GM18502 (cell line): ENCODE results near the gene GSTA5.
"Not testable (repeated sequence)": the region's sequence is repeated elsewhere in the genome, so short reads cannot be mapped to it uniquely, and the experiment has no call there.

Source experiments
- ATAC-seq: cut with Tn5 transposase; IDR thresholded peaks from one replicate; pipeline ENCODE4 v1.9.1; 2021; ENCODE audit warnings: mild to moderate bottlenecking; ENCODE audit not compliant: unreplicated experiment, poor library complexity

The GSTA5 gene

GRCh38 chr6:52799272-52799671, 41.3 kb downstream of the GSTA5 start:
- not testable (repeated sequence) for ATAC-seq

- not testable (repeated sequence) for ATAC-seq
Measured at GRCh38 chr6:52794366-52794765, 46.2 kb downstream of the GSTA5 start.

- no peak for ATAC-seq
Measured at GRCh38 chr6:52790861-52791260, 49.8 kb downstream of the GSTA5 start.

- not testable (repeated sequence) for ATAC-seq
Measured at GRCh38 chr6:52789658-52790057, 51.0 kb downstream of the GSTA5 start.

- ATAC-seq = no peak
Measured at GRCh38 chr6:52788478-52788877, 52.1 kb downstream of the GSTA5 start.

- ATAC-seq = no peak
Measured at GRCh38 chr6:52787917-52788316, 52.7 kb downstream of the GSTA5 start.

GRCh38 chr6:52786249-52786956, 54.2 kb downstream of the GSTA5 start:
- no peak for ATAC-seq

- ATAC-seq = not testable (repeated sequence)
Measured at GRCh38 chr6:52782696-52783274, 57.8 kb downstream of the GSTA5 start.

- ATAC-seq = not testable (repeated sequence)
Measured at GRCh38 chr6:52782209-52782608, 58.4 kb downstream of the GSTA5 start.
